ENCODE measurements around the gene ATAD5.

The ATAD5 gene, protein sequence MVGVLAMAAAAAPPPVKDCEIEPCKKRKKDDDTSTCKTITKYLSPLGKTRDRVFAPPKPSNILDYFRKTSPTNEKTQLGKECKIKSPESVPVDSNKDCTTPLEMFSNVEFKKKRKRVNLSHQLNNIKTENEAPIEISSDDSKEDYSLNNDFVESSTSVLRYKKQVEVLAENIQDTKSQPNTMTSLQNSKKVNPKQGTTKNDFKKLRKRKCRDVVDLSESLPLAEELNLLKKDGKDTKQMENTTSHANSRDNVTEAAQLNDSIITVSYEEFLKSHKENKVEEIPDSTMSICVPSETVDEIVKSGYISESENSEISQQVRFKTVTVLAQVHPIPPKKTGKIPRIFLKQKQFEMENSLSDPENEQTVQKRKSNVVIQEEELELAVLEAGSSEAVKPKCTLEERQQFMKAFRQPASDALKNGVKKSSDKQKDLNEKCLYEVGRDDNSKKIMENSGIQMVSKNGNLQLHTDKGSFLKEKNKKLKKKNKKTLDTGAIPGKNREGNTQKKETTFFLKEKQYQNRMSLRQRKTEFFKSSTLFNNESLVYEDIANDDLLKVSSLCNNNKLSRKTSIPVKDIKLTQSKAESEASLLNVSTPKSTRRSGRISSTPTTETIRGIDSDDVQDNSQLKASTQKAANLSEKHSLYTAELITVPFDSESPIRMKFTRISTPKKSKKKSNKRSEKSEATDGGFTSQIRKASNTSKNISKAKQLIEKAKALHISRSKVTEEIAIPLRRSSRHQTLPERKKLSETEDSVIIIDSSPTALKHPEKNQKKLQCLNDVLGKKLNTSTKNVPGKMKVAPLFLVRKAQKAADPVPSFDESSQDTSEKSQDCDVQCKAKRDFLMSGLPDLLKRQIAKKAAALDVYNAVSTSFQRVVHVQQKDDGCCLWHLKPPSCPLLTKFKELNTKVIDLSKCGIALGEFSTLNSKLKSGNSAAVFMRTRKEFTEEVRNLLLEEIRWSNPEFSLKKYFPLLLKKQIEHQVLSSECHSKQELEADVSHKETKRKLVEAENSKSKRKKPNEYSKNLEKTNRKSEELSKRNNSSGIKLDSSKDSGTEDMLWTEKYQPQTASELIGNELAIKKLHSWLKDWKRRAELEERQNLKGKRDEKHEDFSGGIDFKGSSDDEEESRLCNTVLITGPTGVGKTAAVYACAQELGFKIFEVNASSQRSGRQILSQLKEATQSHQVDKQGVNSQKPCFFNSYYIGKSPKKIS (N-terminal part only)

DNA sequence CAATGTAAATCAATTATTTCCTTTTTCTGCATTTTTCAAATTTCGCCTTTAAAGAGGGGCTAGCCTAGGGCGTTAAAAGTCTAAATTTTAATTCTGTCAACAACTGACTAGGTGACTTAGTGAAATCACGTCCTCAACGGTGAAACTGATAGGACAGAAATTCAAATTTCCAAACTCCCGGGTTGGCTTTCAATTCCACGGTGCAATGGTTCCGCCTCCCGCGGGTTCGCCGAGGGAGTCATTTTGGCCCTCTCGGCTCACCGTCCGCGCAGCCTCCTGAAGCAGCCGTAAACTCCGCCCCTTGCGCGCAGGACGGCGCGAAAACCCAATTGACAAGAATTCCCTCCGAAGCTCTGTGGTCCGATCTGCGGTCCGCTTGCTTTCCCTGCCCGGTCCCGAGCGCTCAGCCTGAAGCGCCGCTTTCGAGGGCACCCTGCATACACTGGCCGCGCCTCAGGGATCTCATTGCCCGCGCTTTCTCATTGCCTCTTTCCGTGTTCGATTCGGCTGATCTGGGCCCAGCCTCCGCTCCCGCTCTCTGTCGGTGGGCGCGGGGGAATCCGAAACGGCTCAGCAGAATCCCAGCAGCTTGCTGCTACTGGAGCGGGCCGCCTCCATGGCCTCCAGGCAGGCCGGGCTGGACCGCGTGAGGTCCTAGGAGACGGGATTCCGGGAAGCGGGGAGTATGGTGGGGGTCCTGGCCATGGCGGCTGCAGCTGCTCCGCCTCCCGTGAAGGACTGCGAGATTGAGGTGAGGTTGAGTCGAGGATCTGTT lies at the start of gene ATAD5:
Gene ATAD5 (plus strand): TSS at position 304 of the 775 bp plus-strand sequence. CDS start 382 bp downstream, at position 686.
- Mint-ChIP-seq H3K9me3 (no peaks in the 10 kb centered on the region), H3K4me1 (peaks cover 29% of the 10 kb centered on the region)
- peak; percentile 94 for ATAC-seq (replicated peaks; ENCODE audit: extremely low read depth, poor library complexity, severe bottlenecking)

DNA sequence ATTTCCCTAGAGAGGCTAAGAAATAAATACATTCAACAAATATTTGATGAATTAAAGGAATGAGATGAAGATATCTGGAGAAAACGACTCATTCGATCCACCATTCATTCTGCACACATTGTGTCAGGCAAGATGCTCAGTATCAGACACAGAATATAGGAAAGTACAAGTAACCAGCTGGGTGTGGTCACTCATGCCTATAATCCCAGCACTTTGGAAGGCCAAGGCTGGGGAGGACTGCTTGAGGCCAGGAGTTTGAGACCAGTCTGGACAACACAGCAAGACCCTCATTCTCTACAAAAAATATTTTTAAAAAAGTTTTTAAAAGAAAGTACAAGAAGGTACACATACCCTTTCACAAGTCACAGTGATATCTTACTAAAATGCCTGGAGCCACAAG lies 49.6 kb upstream of the ATAD5 start:
- DNase-seq (ENCODE audit: low spot score in 2 of 2): no peak
- H3K27ac Mint-ChIP-seq (ENCODE audit: low read depth): no peak overlapping the region
- H3K4me1 Mint-ChIP-seq: peaks cover 8% of the 10 kb centered on the region
- no peak overlapping the region for H3K4me3 Mint-ChIP-seq
- no peaks in the 10 kb centered on the region for H3K27me3 Mint-ChIP-seq
- no peaks in the 10 kb centered on the region for H3K9me3 Mint-ChIP-seq
- peaks cover 47% of the 10 kb centered on the region for H3K36me3 Mint-ChIP-seq (ENCODE audit: insufficient read depth)
- ATAC-seq (replicated peaks; ENCODE audit: extremely low read depth, poor library complexity, severe bottlenecking): no peak

More for the DNA sequence above, at the start of gene ATAD5:
- peaks cover 12% of the 10 kb centered on the region for H3K36me3 Mint-ChIP-seq (ENCODE audit: insufficient read depth)
- DNase-seq (ENCODE audit: low spot score in 2 of 2): peak; percentile 69 to 76
- H3K4me3 Mint-ChIP-seq: peak within 1 kb of the TSS; percentile 96
- peak within 1 kb of the TSS; percentile 89 for H3K27ac Mint-ChIP-seq (ENCODE audit: low read depth)
- no peaks in the 10 kb centered on the region for H3K27me3 Mint-ChIP-seq

DNA sequence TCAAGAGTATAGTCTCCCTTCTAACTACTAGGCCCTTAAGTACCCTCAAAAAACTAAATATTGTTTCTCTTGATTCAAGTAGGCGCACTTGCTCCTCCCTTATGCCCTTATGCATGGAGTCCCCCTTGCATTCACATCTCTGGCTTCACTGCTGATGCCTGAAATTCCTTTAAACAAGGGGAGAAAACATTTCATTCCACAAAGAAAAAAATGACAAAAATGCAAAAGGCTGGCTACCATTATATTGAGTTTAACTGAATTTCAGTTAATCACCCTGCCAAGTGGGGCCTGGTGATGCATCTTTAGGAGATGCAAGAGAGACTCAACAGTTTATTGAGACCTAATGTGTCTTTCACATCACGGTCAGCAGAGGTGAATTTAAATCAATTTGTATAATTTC lies 42.8 kb upstream of the ATAD5 start:
- ATAC-seq (replicated peaks; ENCODE audit: extremely low read depth, poor library complexity, severe bottlenecking): no peak
- no peaks in the 10 kb centered on the region for H3K9me3 Mint-ChIP-seq
- H3K36me3 Mint-ChIP-seq (ENCODE audit: insufficient read depth): peaks cover 81% of the 10 kb centered on the region
- H3K4me1 Mint-ChIP-seq: peaks cover 7% of the 10 kb centered on the region
- no peak for DNase-seq (ENCODE audit: low spot score in 2 of 2)
- H3K4me3 Mint-ChIP-seq: no peak overlapping the region
- H3K27me3 Mint-ChIP-seq: no peaks in the 10 kb centered on the region
- H3K27ac Mint-ChIP-seq (ENCODE audit: low read depth): peak overlapping the region; percentile 68

DNA sequence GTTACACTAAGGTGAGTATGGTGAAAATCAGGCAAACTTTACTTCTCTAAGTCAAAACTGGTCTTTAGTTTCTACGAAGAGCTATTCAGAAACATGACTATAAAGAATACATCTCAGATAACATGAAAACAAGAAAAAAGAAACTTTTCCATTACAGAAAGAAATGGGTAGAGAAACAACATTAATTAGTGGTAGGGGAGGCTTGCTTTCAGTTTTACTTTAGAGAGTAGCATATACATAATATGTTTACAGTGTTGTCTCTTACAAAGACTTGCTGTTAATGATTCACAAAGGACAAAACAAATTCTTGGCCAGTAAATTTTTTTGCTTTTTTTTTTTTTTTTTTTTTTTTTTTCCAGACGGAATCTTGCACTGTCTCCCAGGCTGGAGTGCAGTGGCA lies 41.5 kb upstream of the ATAD5 start:
- Mint-ChIP-seq H3K9me3 (no peaks in the 10 kb centered on the region), H3K27ac (ENCODE audit: low read depth) (peak overlapping the region; percentile 68), H3K4me1 (peaks cover 11% of the 10 kb centered on the region), H3K4me3 (no peak overlapping the region), H3K27me3 (no peaks in the 10 kb centered on the region), H3K36me3 (ENCODE audit: insufficient read depth) (peaks cover 81% of the 10 kb centered on the region)
- ATAC-seq (replicated peaks; ENCODE audit: extremely low read depth, poor library complexity, severe bottlenecking): no peak
- no peak for DNase-seq (ENCODE audit: low spot score in 2 of 2)

DNA sequence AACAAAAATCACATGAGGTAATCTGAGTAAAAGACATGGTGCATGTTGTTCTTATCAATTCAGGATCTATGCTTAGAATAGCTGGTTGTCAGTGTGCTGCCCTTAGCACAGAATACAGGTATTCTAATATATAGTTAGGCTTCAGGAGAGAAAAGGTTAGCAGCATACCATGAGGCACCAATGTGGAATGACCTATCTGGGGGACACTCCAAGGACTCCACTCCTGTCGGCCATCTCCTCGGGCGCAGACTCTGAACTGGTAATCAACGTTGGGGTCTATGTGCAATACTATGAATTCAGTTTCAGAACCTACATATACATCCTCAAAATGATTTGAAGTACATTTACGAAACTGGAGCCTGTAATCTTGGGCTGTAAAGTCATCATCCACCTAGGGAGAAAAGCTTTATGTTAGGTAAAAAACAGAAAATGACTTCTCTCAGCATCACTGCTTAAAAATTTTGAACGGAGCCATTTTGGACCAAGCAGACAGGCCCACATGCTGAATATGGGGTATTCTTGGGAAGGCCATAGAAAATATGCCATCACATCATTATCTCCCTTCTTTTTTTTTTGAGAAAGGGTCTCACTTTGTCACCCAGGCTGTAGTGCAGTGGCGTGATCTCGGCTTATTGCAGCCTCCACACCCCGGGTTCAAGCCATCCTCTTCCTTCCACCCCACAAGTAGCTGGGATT lies 38.3 kb upstream of the ATAD5 start:
- no peak for DNase-seq (ENCODE audit: low spot score in 2 of 2)
- H3K4me3 Mint-ChIP-seq: no peak overlapping the region
- no peaks in the 10 kb centered on the region for H3K9me3 Mint-ChIP-seq
- peaks cover 17% of the 10 kb centered on the region for H3K4me1 Mint-ChIP-seq
- peak overlapping the region; percentile 72 for H3K27ac Mint-ChIP-seq (ENCODE audit: low read depth)
- peaks cover 89% of the 10 kb centered on the region for H3K36me3 Mint-ChIP-seq (ENCODE audit: insufficient read depth)
- ATAC-seq (replicated peaks; ENCODE audit: extremely low read depth, poor library complexity, severe bottlenecking): no peak
- no peaks in the 10 kb centered on the region for H3K27me3 Mint-ChIP-seq

DNA sequence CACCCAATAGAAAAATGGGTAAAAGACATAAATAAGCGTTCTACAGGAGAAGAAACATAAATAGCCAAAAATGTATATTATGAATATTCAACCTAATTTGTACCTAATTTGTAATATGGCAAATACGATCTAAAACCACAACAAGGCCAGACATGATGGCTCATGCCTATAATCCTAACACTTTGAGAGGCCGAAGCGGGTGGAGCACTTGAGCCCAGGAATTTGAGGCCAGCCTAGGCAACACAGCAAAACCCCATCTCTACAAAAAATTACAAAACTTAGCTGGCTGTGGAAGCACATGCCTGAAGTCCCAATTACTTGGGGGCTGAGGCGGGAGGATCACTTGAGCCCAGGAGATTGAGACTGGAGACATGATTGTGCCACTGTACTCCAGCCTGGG lies 37.4 kb upstream of the ATAD5 start:
- Mint-ChIP-seq H3K4me1 (peaks cover 17% of the 10 kb centered on the region), H3K27me3 (no peaks in the 10 kb centered on the region), H3K4me3 (no peak overlapping the region), H3K36me3 (ENCODE audit: insufficient read depth) (peaks cover 84% of the 10 kb centered on the region), H3K27ac (ENCODE audit: low read depth) (peak overlapping the region; percentile 72), H3K9me3 (no peaks in the 10 kb centered on the region)
- ATAC-seq (replicated peaks; ENCODE audit: extremely low read depth, poor library complexity, severe bottlenecking) (no peak), DNase-seq (ENCODE audit: low spot score in 2 of 2) (no peak)

- Mint-ChIP-seq H3K9me3 (no peaks in the 10 kb centered on the region), H3K36me3 (ENCODE audit: insufficient read depth) (peaks cover 83% of the 10 kb centered on the region), H3K27ac (ENCODE audit: low read depth) (peak overlapping the region; percentile 73), H3K4me3 (no peak overlapping the region), H3K4me1 (peaks cover 11% of the 10 kb centered on the region), H3K27me3 (no peaks in the 10 kb centered on the region)
- DNase-seq (ENCODE audit: low spot score in 2 of 2): no peak
- ATAC-seq (replicated peaks; ENCODE audit: extremely low read depth, poor library complexity, severe bottlenecking): no peak
Observed at GRCh38 chr17:30796016-30796415, 35.8 kb upstream of the ATAD5 start.

DNA sequence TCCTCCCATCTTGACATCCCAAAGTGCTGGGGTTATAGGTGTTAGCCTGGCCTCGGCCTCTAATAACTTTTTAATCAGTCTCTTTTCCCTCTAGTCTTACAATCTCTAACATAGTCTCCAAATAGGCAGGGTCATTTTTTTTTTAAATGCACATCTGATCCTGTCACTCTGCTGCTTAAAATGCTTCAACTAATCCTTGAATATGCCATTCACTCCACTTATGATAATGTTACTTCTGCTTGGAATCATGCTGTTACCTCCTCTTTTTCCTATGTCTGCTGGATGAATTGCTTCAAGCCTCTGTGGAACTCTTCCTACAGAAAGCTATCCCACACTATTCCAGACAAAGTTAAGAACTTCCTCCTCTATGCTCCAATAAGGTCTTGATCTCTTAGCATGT lies 30.1 kb upstream of the ATAD5 start:
- Mint-ChIP-seq H3K4me3 (no peak overlapping the region), H3K9me3 (no peaks in the 10 kb centered on the region), H3K27ac (ENCODE audit: low read depth) (no peak overlapping the region), H3K36me3 (ENCODE audit: insufficient read depth) (peaks cover 69% of the 10 kb centered on the region), H3K4me1 (peaks cover 28% of the 10 kb centered on the region), H3K27me3 (no peaks in the 10 kb centered on the region)
- ATAC-seq (replicated peaks; ENCODE audit: extremely low read depth, poor library complexity, severe bottlenecking): no peak
- DNase-seq (ENCODE audit: low spot score in 2 of 2): no peak

DNA sequence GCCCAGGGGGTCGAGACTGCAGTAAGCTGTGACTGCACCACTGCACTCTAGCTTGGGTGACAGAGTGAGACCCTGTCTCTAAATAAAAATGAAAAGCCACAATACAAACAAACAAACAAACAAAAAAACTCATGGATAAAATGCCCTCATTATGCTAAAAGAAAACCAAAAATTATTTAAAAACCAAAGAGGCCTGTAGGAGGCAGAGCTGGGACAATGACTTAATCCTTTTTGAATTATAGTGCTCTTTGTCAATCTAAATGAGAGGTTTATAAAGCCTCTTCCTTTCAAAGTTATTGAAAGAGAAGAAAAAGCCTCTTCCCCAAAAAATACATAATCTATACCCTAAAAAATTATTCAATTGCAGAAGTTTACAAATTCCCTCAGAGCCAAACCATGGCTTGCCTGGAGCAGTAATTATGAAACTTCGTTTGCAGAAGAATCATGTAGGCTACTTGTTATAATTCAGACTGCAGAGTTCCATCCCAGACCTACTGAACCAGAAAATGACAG lies 25.8 kb upstream of the ATAD5 start:
- no peak overlapping the region for H3K4me3 Mint-ChIP-seq

GRCh38 chr17:30807896-30808295 lies 23.9 kb upstream of the ATAD5 start:
- H3K27me3 Mint-ChIP-seq: no peaks in the 10 kb centered on the region
- H3K27ac Mint-ChIP-seq (ENCODE audit: low read depth): peak overlapping the region; percentile 90
- H3K9me3 Mint-ChIP-seq: no peaks in the 10 kb centered on the region
- ATAC-seq (replicated peaks; ENCODE audit: extremely low read depth, poor library complexity, severe bottlenecking): no peak
- peak overlapping the region; percentile 74 for H3K4me3 Mint-ChIP-seq
- DNase-seq (ENCODE audit: low spot score in 2 of 2): no peak
- H3K36me3 Mint-ChIP-seq (ENCODE audit: insufficient read depth): peaks cover 31% of the 10 kb centered on the region
- peaks cover 43% of the 10 kb centered on the region for H3K4me1 Mint-ChIP-seq

More for the DNA sequence above, 25.8 kb upstream of the ATAD5 start:
- ATAC-seq (replicated peaks; ENCODE audit: extremely low read depth, poor library complexity, severe bottlenecking) (no peak), DNase-seq (ENCODE audit: low spot score in 2 of 2) (no peak)
- H3K36me3 Mint-ChIP-seq (ENCODE audit: insufficient read depth): peaks cover 49% of the 10 kb centered on the region
- peak overlapping the region; percentile 10 for H3K27ac Mint-ChIP-seq (ENCODE audit: low read depth)
- no peaks in the 10 kb centered on the region for H3K27me3 Mint-ChIP-seq
- H3K9me3 Mint-ChIP-seq: no peaks in the 10 kb centered on the region
- peaks cover 43% of the 10 kb centered on the region for H3K4me1 Mint-ChIP-seq

- peak; percentile 97 for ATAC-seq (replicated peaks; ENCODE audit: extremely low read depth, poor library complexity, severe bottlenecking)
- no peaks in the 10 kb centered on the region for H3K27me3 Mint-ChIP-seq
- no peaks in the 10 kb centered on the region for H3K9me3 Mint-ChIP-seq
- H3K36me3 Mint-ChIP-seq (ENCODE audit: insufficient read depth): peaks cover 24% of the 10 kb centered on the region
- H3K4me3 Mint-ChIP-seq: peak overlapping the region; percentile 74
- peaks cover 50% of the 10 kb centered on the region for H3K4me1 Mint-ChIP-seq
- H3K27ac Mint-ChIP-seq (ENCODE audit: low read depth): peak overlapping the region; percentile 90
- DNase-seq (ENCODE audit: low spot score in 2 of 2): no peak
Observed at GRCh38 chr17:30808785-30809286, 22.9 kb upstream of the ATAD5 start.

Measured in central memory CD8-positive, alpha-beta T cell (primary cell).